Measurements from ENCODE around the gene TM9SF4. TPM values are rescaled to one million over a fixed set of nuclear protein-coding genes. Genes with fewer than 3 reads are reported as not detected.

TM9SF4 gene
- total RNA-seq, 1 donor from 2014 or later, result 52.2 TPM

DNA sequence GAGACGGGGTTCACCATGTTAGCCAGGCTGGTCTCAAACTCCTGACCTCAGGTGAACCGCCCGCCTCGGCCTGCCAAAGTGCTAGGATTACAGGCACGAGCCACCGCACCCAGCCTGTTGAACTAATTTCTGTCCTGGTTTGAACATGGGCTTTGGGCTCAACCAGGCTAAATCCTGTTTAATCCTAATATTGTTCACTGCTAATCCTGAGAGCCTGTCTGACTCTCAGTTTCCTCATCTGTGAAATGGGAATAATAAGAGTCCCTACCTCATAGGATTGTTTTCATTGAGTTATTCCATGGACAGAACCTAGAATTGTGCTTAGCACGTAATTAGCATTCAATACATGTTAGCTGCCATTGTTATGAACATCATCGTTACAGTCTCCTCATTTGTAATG, 17.4 kb downstream of the TM9SF4 start:
- DNase-seq (ENCODE audit: extremely low read depth, low read depth, low spot score), result no peak

DNA sequence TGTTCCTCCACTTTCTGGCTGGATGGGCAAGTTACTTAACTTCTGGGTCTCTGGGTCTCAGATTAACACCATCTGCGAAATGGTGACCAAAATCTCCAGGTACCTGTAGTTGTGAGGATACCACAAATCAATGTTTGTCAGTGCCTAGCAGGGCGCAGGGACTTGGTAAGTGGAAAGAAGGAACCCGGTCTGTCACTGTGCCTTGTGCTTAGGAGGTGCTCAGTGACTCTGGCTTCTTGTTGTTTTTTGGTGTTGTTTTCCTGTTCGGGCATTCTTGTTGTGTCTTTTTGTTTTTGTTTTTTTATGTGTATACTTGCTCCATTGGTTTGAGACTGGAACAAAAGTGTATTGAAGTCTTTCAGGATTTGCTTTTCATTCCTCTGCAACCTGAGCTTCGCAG, 17.8 kb downstream of the TM9SF4 start:
- no peak for DNase-seq (ENCODE audit: extremely low read depth, low read depth, low spot score)

DNA sequence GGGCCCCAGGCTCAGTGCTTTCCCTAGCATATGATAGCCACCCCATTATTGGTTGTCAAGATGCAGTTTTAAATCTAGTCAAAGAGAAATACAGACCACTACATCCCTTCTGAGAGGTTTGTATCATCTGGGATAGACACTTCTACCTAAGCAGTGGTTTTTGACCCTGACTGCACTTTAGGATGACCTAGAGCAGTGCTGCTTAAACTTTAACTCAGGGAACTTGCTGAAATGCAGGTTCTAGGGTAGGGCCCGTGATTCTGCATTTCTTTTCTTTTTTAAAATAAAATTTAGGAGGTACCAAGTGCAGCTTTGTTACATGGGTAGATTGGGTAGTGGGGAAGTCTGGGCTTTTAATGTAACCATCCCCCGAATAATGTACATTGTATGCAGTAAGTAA, 18.7 kb downstream of the TM9SF4 start:
- no peak for DNase-seq (ENCODE audit: extremely low read depth, low read depth, low spot score)

DNA sequence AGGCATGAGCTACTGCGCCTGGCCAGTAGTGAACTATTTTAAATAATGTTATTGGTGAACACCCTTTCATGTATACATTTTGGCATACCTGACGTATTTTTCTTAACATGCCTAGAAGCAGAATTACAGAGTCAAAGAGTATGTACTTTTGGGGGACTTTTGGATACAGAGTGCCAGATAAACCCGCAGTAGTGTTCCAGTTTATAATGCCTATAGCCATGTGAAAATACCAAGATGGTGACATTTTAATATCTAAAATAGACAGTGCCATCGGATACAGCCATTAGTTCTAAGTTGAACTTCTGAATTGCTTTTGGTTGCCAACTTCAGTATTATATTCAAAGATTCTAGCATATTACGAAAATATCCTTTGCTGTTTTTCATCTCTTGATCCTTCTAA, 20.3 kb downstream of the TM9SF4 start:
- no peak for DNase-seq (ENCODE audit: extremely low read depth, low read depth, low spot score)

DNA sequence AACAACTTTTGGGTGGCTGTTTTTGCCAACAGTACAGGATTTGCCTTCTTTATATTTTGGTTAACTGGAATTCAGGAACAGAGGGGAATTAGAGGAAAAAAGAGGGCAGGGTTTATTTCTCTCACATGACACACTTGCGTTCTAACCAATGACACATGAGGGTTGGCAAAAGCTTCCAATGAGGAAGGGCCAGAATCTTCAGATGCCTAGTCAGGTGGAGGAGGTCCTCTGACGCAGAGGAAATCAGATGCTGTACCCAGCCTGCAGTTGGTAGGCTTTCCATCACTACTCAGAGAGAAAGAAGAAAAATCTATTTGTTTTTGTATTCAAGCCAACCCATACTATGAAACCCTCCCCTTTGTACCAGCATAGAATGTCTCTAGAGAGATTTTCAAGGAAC, 20.8 kb downstream of the TM9SF4 start:
- no peak for DNase-seq (ENCODE audit: extremely low read depth, low read depth, low spot score)

DNA sequence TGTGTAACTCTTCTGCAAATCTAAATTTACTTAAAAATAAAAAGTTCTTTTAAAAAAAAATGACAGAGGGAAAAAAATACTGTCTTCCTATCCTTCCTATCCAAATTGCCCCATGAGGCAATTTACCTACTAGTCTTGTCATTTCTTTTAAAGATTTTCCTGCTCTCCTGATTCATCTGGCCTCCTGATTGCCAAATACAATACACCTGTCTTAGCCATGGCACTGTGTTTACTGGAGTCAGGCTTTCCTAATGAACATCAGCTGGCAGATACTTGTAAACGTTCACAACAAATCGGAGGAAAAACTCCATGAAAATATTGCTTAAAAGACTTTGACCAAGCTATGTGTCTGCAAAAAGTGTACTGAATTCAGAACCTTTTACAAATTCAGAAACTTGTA, 21.5 kb downstream of the TM9SF4 start:
- no peak for DNase-seq (ENCODE audit: extremely low read depth, low read depth, low spot score)

DNA sequence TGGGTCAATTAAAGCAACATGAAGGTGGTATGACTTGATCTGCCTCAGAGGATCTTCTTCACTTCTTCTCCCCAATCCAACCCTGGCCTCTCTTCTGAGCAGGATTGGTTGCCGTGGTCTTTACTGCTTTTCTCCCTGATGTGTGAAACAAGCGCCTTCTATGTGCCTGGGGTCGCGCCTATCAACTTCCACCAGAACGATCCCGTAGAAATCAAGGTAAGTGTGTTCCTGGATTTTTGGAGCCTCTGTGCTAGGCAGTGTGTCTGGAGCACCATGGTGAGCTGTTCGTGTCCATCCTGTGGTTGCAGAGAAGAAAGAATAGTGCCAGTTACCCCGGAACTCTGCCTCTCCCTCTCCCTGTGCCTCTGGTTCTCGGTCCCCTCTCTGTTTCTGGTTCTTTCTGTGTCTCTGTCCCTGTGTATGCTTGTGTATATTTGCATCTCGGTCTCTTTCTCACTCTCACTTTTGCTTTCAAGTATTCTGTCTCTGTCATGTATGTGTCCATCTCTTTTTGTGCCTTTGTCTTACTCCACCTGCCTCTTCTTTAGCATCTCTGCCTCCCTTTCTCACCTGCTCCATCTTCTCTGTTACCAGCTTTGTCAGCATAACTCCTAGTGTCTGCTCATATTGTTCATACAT, 23.5 kb downstream of the TM9SF4 start:
- DNase-seq (ENCODE audit: extremely low read depth, low read depth, low spot score), result no peak

DNA sequence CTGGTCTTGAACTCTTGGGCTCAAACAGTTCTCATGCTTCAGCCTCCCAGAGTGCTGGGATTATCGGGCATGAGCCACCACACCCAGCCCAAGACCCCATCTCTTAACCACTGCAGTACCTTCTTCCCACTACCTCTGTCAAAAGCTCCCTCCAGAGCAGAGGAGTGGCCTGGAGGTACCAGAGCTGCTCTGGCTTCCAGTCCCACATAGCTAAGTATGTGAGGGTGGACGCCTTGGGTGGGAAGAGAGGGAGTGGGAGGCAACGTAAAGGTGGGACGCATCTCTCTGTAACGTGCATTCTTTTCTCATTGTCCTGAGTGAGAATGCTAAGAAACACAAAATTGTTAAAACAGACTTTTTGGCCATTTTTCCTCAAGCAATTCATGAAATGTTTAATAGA, 24.5 kb downstream of the TM9SF4 start:
- no peak for DNase-seq (ENCODE audit: extremely low read depth, low read depth, low spot score)

DNA sequence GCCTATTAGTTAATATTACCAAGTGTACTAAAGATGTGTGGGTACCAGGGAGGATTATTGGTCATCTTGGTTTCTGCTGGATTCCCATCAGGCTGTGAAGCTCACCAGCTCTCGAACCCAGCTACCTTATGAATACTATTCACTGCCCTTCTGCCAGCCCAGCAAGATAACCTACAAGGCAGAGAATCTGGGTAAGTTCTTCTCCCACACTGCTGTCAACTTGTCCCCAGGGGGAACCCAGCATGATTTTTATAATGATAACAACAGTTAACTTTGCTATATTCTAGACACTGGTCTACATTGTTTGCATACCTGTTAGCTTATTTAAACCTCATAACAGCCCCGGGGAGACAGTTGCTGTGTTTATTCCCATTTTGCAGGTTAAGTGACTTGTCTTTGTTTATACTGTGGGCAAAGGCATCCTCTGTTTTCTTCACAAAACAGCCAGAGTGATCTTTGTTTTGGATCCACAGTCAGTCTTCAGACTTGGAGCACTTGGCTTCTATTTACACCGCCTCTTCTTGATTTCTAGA, 26.5 kb downstream of the TM9SF4 start:
- DNase-seq (ENCODE audit: extremely low read depth, low read depth, low spot score), result no peak

DNA sequence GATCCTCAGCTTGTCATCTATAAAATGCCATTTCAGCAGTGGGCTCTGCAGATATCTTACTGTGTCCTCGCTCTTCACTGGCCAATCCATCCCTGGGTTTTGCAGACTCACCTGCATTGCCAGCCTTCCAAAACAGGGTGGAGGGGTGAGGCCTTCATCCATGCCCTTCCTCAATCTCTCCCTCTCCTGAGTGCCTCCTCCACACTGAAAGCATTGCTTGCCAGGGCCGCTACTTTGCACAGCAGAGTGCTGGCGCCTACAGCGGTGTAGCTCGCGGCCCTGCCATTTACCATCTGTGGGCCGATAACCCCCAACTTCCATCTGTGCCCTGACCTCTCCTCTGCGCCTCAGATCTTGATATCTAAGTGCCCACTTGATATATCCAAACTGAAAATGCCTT, 29.4 kb downstream of the TM9SF4 start:
- no peak for DNase-seq (ENCODE audit: extremely low read depth, low read depth, low spot score)

DNA sequence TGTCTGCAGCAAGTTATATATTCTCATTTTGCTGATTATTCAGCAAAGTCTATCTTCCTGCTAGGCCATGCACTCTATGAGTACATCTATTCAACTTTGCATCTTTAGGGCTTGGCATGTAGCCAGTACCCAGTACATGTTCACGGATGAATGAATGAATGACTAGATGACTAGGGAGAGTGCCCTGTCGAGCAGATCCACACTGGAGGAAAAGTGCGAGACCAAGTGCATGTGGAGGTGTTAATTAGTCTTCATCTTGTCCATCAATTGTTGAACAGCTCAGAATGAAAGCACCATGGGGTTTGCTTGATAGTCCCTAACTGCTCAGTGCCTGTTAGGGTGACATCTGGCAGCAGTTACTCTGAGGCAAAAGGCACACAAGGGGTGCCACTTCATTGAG, 30.4 kb downstream of the TM9SF4 start:
- DNase-seq (ENCODE audit: extremely low read depth, low read depth, low spot score), result no peak

DNA sequence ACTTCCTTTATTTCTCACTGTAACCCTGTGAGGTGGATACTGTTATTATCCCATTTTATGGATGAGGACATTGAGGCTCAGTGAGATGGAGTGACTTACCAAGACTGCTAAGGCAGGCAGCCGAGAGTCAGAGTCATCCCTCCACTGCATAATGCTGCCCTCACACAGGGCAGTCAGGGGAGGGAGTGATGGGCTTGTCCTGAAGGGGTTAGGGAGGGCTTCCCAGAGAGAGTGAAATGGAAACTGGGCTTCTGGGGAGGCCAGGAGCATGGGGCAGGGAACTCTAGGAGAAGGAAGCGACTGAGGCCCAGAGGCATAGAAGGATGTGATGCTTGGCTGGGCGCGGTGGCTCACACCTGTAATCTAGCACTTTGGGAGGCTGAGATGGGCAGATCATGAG, 31.1 kb downstream of the TM9SF4 start:
- DNase-seq (ENCODE audit: extremely low read depth, low read depth, low spot score), result no peak

DNA sequence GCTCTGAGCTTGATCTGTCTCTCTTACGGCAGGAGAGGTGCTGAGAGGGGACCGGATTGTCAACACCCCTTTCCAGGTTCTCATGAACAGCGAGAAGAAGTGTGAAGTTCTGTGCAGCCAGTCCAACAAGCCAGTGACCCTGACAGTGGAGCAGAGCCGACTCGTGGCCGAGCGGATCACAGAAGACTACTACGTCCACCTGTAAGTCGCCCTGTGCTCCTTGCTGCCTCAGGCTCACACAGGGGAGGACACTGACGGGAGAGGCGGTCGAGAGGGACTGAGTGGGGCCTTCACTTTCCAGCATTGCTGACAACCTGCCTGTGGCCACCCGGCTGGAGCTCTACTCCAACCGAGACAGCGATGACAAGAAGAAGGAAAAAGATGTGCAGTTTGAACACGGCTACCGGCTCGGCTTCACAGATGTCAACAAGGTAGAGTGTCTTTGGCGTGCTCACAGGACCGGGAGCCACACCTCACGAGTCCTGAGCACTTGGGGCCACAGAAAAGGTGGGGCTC, 32.0 kb downstream of the TM9SF4 start:
- no peak for DNase-seq (ENCODE audit: extremely low read depth, low read depth, low spot score)

DNA sequence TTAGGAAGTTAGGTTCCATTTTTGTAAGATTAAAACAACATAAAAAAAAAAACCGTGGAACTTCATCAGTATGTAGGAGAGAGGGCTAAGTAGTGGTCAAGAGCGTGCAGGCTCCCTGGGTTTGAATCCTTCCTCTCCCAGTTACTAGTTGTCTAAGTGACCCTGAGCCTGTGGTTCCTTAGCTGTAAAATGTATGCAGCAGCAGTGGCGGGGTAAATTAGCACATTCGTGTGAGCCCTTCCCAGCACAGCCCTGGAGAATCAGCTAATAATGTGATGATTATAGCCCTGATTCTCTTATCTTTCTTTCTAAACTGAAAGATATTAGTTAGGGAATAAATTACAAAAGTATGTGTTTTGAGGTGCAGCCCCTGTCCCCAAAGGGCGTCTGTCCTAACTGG, 32.6 kb downstream of the TM9SF4 start:
- no peak for DNase-seq (ENCODE audit: extremely low read depth, low read depth, low spot score)

DNA sequence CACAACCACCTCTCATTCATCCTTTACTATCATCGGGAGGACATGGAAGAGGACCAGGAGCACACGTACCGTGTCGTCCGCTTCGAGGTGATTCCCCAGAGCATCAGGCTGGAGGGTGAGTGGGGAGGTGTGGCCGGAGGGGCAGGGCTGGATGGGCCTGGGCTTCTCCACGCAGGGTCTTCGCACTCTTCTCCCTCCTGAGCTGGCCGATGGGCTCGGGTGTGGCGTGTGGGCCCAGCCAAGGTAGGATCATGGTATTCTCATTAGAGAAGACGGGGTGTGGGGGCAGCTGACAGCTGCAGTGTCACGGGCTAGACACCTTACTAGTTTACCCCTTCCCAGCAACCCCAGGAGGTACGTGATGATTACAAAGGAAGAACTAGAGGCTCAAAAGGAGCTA, 33.5 kb downstream of the TM9SF4 start:
- no peak for DNase-seq (ENCODE audit: extremely low read depth, low read depth, low spot score)

DNA sequence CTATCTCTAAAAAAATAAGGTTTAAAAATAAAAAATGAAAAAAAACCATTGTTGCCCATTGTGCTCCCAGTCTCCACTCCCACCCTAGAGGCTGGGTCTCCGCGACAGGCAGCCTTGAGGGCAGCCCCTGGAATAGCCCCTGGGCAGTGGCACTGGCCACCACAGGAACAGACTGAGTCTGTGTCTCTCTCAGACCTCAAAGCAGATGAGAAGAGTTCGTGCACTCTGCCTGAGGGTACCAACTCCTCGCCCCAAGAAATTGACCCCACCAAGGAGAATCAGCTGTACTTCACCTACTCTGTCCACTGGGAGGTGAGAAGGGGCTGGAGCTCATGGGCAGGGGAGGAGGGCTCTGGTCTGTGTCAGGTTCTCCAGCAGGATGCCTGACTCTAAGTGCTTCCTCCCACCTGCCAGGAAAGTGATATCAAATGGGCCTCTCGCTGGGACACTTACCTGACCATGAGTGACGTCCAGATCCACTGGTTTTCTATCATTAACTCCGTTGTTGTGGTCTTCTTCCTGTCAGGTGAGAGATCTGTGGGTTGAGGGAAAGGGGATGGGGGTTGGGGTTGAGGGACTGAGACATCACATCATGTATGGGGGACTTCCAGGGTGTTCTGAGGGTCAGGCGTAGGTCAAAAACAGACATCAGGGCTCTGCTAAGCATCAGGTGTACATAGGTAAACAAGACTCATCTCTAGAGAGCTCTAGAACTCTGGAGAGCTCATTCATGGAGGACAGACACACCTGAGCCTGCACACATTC, 35.6 kb downstream of the TM9SF4 start:
- DNase-seq (ENCODE audit: extremely low read depth, low read depth, low spot score), result no peak

DNA sequence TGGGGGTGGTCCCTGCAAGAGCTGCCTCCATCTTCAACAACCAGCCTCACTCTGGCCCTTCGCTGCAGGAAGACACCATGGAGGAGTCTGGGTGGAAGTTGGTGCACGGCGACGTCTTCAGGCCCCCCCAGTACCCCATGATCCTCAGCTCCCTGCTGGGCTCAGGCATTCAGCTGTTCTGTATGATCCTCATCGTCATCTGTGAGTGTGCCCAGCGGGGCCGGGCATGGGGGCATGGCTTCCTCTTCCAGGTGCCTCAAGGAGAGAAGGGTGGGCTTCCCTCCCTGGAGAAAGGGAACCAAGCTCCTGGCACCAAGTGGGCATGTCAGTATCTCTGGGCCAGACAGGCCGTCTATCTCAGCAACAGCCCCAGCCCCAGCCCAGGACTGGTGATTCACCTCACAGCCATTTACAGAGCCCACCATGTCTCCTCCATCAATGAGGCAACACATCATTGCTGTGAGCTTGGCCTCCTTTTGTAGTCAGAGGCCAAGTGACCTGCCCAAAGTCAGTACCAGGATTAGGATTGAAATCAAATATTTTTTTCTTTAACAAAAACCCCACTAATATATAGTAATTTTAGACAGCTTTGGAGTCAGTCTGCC, 40.2 kb downstream of the TM9SF4 start:
- no peak for DNase-seq (ENCODE audit: extremely low read depth, low read depth, low spot score)

DNA sequence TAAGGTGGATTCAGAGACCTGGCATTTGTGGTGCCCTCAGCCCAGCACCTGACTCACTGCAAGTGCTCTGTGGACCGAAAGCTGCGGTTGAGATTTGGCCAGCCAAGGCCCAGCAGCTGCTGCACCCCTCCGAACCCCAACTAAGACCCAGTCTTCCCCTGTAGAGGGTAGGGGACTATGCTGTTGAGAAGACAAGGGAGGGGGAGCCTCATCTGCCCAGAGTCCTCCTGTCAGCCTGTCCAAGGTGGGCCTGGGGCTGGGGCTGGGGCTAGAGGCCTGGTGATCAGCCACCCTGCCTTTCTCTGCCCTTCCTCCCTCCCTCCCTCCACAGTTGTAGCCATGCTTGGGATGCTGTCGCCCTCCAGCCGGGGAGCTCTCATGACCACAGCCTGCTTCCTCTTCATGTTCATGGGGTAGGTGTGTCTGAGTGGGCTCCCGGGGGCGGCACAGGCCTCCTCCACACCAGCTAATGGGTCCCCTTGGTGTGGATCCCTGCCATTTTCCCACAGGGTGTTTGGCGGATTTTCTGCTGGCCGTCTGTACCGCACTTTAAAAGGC, 40.9 kb downstream of the TM9SF4 start:
- no peak for DNase-seq (ENCODE audit: extremely low read depth, low read depth, low spot score)

DNA sequence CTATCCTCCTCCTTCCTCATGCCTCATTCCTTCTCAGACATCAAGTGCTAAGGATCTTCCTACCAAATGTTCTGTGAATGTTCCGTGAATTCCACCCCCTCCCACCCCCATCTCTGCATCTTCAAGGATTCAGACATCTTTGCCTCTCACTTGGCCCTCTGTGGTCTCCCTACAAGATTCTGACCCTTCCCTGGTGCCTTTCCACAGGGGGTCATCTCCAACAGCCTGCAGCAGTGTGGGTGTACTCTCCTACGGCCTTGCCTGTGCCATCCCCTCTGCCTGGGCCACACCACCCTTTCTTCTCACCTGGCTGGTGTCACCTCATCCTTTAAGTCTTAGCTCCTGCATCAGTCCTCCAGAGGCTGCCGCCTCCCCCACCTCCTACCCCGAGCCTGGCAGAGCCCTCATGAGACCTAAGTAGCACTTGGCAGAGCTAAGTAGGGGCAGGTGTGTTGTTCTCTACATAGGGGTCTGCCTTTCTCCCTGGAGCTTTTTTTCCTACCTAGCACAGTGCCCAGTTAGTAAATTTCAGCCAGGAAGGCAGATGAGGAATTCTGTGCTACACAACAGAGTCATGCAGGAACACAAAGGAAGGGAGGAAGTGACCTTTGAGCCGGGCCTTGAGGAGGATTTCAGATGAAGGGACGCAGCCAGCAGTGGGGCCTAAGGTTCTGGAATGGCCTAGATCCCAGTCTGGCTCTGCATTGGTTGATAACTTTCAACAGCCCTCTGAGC, 43.1 kb downstream of the TM9SF4 start:
- DNase-seq (ENCODE audit: extremely low read depth, low read depth, low spot score), result no peak

DNA sequence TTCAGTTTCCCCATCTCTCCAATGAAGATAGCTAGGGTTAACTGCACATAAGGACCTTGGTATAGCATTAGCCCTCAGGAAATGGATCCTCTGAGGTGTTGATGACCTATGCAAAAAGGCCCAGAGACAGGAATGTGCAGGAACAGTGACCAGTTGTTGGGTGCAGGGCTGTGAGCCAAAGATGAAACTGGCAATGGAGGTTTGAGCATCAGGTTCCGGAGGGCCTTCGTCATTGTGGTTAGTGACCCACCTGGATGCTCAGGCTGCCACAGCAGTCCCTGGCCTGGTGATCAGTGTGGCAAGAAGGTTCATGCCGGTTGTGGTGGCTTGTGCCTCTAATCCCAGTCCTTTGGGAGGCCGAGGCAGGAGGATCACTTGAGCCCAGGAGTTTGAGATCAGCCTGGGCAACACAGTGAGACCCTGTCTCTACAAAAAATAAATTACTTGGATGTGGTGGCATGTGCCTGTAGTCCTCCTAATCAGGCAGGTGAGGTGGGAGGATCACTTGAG, 43.7 kb downstream of the TM9SF4 start:
- DNase-seq (ENCODE audit: extremely low read depth, low read depth, low spot score), result no peak

DNA sequence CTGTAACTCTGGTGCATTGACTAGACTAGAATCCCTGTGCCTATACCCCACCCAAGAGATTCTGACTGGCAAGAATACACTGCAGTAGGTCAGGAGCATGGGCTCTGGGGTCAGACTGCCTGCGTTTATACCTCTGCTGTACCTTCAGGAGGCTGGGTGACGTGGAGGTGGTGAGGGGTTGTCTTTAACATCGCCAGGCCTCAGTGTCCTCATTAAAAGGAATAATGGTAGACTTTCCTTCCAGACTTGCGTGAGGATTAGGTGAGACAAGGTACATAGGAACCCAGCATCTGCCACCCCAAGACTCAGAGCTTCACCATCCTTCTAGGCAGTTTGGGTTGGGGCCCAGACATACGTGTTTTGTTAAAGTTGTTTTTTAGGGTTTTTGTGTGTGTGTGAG, 44.3 kb downstream of the TM9SF4 start:
- DNase-seq (ENCODE audit: extremely low read depth, low read depth, low spot score), result no peak
